OCI-LY1 (cell line): ENCODE measurements around the gene GLYATL2.

Experiments used
- CTCF ChIP-seq: fragments of 200-600 bp; sonication (generic), shearing (Covaris generic); IDR thresholded peaks from 2 replicates; pipeline ENCODE4 v1.5.1; 2017; ENCODE audit warnings: mild to moderate bottlenecking, antibody characterized with exemption, low read length, moderate library complexity, mixed read lengths
- EZH2 ChIP-seq: fragments of 200-600 bp; sonication (generic), shearing (Covaris generic); IDR thresholded peaks from 2 replicates; pipeline ENCODE4 v1.8.0; 2017; ENCODE audit warnings: borderline replicate concordance, mixed run types, mild to moderate bottlenecking, antibody characterized with exemption, low read length, moderate library complexity, mixed read lengths

- TF ChIP-seq CTCF (no peak), EZH2 (no peak)
Observed at GRCh38 chr11:58805065-58805464, 39.4 kb downstream of the GLYATL2 start.
